Keratinocyte (primary cell): Measurements from ENCODE around the gene IDH1.
"Not testable (repeated sequence)": the region's sequence is repeated elsewhere in the genome, so short reads cannot be mapped to it uniquely, and the experiment has no call there.

Source experiments
- EZH2 ChIP-seq: IDR thresholded peaks from one replicate; pipeline ENCODE4 v1.6.1; 2012; ENCODE audit warnings: inconsistent platforms, mild to moderate bottlenecking, low read length, moderate library complexity
- TF ChIP-seq, protein P1 (sequence below), 3 experiments: IDR thresholded peaks in 1 of 3; conservative IDR thresholded peaks in 1 of 3; optimal IDR thresholded peaks in 1 of 3; 2 replicates in 2 of 3; 3 replicates in 1 of 3; pipeline versions ENCODE3 to v1.5.1; 2011; ENCODE audit warnings: low read length in 3 of 3, mild to moderate bottlenecking in 3 of 3, moderate library complexity in 2 of 3, control low read depth in 1 of 3, inconsistent platforms in 1 of 3; ENCODE audit not compliant: insufficient read depth in 2 of 3; ENCODE audit errors: extremely low read depth in 1 of 3

DNA sequence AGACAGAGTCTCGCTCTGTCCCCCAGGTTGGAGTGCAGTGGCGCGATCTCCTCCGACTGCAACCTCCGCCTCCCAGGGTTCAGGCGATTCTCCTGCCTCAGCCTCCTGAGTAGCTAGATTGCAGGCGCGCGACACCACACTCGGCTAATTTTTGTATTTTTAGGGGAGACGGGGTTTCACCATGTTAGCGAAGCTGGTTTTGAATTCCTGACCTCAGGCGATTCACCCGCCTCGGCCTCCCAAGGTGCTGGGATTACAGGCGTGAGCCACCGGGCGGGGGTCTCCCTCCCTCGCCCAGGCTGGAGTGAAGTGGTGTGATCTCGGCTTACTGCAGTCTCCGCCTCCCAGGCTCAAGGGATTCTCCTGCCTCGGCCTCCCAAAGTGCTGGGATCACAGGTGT, 12.7 kb upstream of the IDH1 start:
- TF ChIP-seq, protein P1, sequence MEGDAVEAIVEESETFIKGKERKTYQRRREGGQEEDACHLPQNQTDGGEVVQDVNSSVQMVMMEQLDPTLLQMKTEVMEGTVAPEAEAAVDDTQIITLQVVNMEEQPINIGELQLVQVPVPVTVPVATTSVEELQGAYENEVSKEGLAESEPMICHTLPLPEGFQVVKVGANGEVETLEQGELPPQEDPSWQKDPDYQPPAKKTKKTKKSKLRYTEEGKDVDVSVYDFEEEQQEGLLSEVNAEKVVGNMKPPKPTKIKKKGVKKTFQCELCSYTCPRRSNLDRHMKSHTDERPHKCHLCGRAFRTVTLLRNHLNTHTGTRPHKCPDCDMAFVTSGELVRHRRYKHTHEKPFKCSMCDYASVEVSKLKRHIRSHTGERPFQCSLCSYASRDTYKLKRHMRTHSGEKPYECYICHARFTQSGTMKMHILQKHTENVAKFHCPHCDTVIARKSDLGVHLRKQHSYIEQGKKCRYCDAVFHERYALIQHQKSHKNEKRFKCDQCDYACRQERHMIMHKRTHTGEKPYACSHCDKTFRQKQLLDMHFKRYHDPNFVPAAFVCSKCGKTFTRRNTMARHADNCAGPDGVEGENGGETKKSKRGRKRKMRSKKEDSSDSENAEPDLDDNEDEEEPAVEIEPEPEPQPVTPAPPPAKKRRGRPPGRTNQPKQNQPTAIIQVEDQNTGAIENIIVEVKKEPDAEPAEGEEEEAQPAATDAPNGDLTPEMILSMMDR (optimal IDR thresholded peaks at IDR 0.05 in 1 of 3, IDR thresholded peaks at IDR 0.05 in 1 of 3, conservative IDR thresholded peaks at IDR 0.05 in 1 of 3; ENCODE audit: extremely low read depth in 1 of 3, insufficient read depth in 2 of 3, low read length in 3 of 3) = not testable (repeated sequence)
- not testable (repeated sequence) for TF ChIP-seq EZH2
